Transverse colon (tissue), 4 donors: ENCODE data around the gene SH3RF3.

ENCODE experiments used
- EP300 ChIP-seq: sonication (generic); formaldehyde crosslinking; IDR thresholded peaks from one replicate; pipeline ENCODE4 v1.6.1; 2017; ENCODE audit warnings: antibody characterized with exemption, low read depth
- POLR2AphosphoS5 ChIP-seq, 3 donors: sonication (generic); formaldehyde crosslinking; IDR thresholded peaks; one replicate each; pipeline ENCODE4 v1.6.1; 2016; ENCODE audit warnings: antibody characterized with exemption in 3 of 3
- TF ChIP-seq, protein P1 (sequence below), 5 experiments: fragments of 200-600 bp in 3 of 5; fragments of 450-650 bp in 2 of 5; sonication (generic) in 3 of 5; IDR thresholded peaks; 1 replicate in 2 of 5; 2 replicates in 3 of 5; pipeline ENCODE4 v1.5.1; 2016 to 2017; ENCODE audit warnings: antibody characterized with exemption in 5 of 5, inconsistent platforms in 3 of 5, mild to moderate bottlenecking in 2 of 5, moderate library complexity in 1 of 5

DNA sequence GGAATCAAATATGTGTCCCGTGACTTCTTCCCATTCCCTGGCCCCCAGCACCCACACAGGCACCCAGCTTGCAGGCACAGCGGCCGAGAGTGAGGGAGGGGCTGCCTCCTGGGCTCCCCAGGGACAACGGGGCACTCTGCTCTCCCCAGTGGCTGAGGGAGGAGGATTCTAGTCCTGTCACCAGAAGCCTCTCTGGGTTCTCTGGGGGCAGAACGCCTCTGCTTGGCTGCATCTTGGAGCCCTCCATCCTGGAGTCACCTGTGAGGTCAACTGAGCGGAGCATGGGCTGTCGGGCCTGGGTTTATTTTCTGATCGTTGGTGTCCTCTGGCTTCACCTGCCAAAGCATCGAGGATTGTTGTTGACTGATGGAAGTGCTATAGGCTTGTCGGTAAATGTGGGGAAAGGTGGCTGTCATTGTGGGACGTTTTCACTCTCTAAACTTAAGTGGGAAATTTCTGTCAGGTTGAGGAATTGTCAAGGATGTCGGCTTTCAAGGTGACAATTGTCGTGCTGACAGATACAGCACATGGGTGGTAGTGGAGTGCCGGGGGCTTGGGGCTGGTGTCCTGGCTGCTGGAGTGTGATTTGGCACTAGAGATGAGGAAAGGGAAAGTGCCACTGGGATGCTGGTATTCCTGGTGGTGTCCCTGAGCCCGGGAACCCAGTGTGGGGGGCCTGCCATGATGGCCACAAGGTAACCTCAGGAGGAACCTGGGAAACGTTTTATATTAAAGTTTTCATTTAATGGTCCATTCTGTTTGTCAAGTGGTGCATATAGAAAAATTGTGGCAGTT, 13.6 kb downstream of the SH3RF3 start:
- TF ChIP-seq POLR2AphosphoS5 (IDR thresholded peaks at IDR 0.05) (no peak), EP300 (no peak)
- TF ChIP-seq, protein P1, sequence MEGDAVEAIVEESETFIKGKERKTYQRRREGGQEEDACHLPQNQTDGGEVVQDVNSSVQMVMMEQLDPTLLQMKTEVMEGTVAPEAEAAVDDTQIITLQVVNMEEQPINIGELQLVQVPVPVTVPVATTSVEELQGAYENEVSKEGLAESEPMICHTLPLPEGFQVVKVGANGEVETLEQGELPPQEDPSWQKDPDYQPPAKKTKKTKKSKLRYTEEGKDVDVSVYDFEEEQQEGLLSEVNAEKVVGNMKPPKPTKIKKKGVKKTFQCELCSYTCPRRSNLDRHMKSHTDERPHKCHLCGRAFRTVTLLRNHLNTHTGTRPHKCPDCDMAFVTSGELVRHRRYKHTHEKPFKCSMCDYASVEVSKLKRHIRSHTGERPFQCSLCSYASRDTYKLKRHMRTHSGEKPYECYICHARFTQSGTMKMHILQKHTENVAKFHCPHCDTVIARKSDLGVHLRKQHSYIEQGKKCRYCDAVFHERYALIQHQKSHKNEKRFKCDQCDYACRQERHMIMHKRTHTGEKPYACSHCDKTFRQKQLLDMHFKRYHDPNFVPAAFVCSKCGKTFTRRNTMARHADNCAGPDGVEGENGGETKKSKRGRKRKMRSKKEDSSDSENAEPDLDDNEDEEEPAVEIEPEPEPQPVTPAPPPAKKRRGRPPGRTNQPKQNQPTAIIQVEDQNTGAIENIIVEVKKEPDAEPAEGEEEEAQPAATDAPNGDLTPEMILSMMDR (IDR thresholded peaks at IDR 0.05) = no peak
